ENCODE measurements around the gene ZNF507. TPM values are rescaled to one million over a fixed set of nuclear protein-coding genes. Genes with fewer than 3 reads are reported as not detected.

ZNF507 gene
- total and polyA plus RNA-seq, 4 donors: 2.9 to 14.1 (median 7.1) TPM

GRCh38 chr19:32324631-32325285, 20.7 kb upstream of the ZNF507 start:
- Histone ChIP-seq H3K4me3 (ENCODE audit: low read depth in 1 of 3, low read length in 3 of 3) (no peak overlapping the region), H3K27ac (ENCODE audit: low read depth in 1 of 2, low read length in 2 of 2) (no peak overlapping the region), H3K27me3 (ENCODE audit: control insufficient read depth in 4 of 4, insufficient read depth in 4 of 4, low read length in 3 of 4) (peaks cover 0 to 11% (median 0%) of the 10 kb centered on the region in 4 donors), H3K4me1 (ENCODE audit: control insufficient read depth in 4 of 4, insufficient read depth in 4 of 4, low read length in 3 of 4) (no peaks in the 10 kb centered on the region), H3K36me3 (ENCODE audit: control insufficient read depth in 4 of 4, insufficient read depth in 3 of 4, low read depth in 1 of 4, low read length in 3 of 4) (no peaks in the 10 kb centered on the region), H3K9me3 (ENCODE audit: control insufficient read depth in 4 of 4, low read length in 3 of 4) (no peaks in the 10 kb centered on the region), H3K9ac (ENCODE audit: low read depth in 1 of 2, low read length in 2 of 2) (no peak overlapping the region)
- TF ChIP-seq SP1 (IDR thresholded peaks at IDR 0.05) (no peak), REST (IDR thresholded peaks at IDR 0.05) (no peak), JUND (IDR thresholded peaks at IDR 0.05) (no peak), RXRA (IDR thresholded peaks at IDR 0.05) (no peak), MAX (IDR thresholded peaks at IDR 0.05) (no peak), CTCF (IDR thresholded peaks at IDR 0.05; ENCODE audit: low read depth, low read length, missing input control) (no peak), RAD21 (IDR thresholded peaks at IDR 0.05) (no peak), GABPA (IDR thresholded peaks at IDR 0.05 in 1 of 2, conservative IDR thresholded peaks at IDR 0.05 in 1 of 2) (no peak), HNF4G (IDR thresholded peaks at IDR 0.05) (no peak), HNF4A (conservative IDR thresholded peaks at IDR 0.05) (no peak), YY1 (IDR thresholded peaks at IDR 0.05) (no peak), NR2F2 (IDR thresholded peaks at IDR 0.05) (no peak), FOXA1 (IDR thresholded peaks at IDR 0.05) (no peak), EGR1 (IDR thresholded peaks at IDR 0.05; ENCODE audit: low read depth in 2 of 2) (no peak), TAF1 (conservative IDR thresholded peaks at IDR 0.05) (no peak), ATF3 (IDR thresholded peaks at IDR 0.05) (no peak), ZBTB33 (IDR thresholded peaks at IDR 0.05) (no peak), FOXA2 (IDR thresholded peaks at IDR 0.05) (no peak)
- WGBS: 79% methylated on average over 10 of the region's 10 CpGs
- DNase-seq (ENCODE audit: low spot score): no peak

Data from liver (tissue), 9 donors.